SK-N-SH (cell line): Measurements from ENCODE around the gene SPATC1L. TPM values are rescaled to one million over a fixed set of nuclear protein-coding genes. Genes with fewer than 3 reads are reported as not detected.

ENCODE experiments used
- CTCF ChIA-PET: fragments of 300-600, 350-600 bp; formaldehyde crosslinking; extraction: SDS; loops from one replicate; lab custom pipeline; 2021; lab: Yijun Ruan, JAX
- POLR2A ChIA-PET: fragments of 350-600 bp; sonication (Branson Sonifier 250); formaldehyde crosslinking; extraction: SDS; loops from one replicate; lab custom pipeline; 2020; ENCODE audit warnings: antibody characterized with exemption, inconsistent platforms; lab: Yijun Ruan, JAX
- DNase-seq: peaks from one replicate; pipeline ENCODE4 v3.0.0; 2012
- H2AFZ ChIP-seq: fragments of 200-600 bp; sonication (generic); 2 replicates; pipeline ENCODE4 v1.8.1; 2016; ENCODE audit warnings: antibody characterized with exemption, mild to moderate bottlenecking, low read depth
- H3F3A ChIP-seq: fragments of 200-600 bp; sonication (generic); replicated peaks from 2 replicates; pipeline ENCODE3; 2016; ENCODE audit warnings: antibody characterized with exemption, mild to moderate bottlenecking; ENCODE audit not compliant: insufficient read depth
- H3K27ac ChIP-seq, 2 experiments: fragments of 200-500 bp in 1 of 2; fragments of 200-600 bp in 1 of 2; sonication (Bioruptor generic) in 1 of 2; sonication (generic), shearing (Covaris generic) in 1 of 2; 2 replicates each; pipeline versions ENCODE4 v1.5.1 to v1.6.1; 2014 to 2016; ENCODE audit warnings: low read depth in 2 of 2, inconsistent platforms in 1 of 2, low read length in 1 of 2, mild to moderate bottlenecking in 1 of 2, mixed read lengths in 1 of 2
- H3K27me3 ChIP-seq: fragments of 200-600 bp; sonication (generic), shearing (Covaris generic); 2 replicates; pipeline ENCODE4 v1.6.1; 2016; ENCODE audit warnings: mixed run types; ENCODE audit not compliant: insufficient read depth
- H3K36me3 ChIP-seq, 2 experiments: fragments of 200-500 bp in 1 of 2; fragments of 200-600 bp in 1 of 2; sonication (Bioruptor generic) in 1 of 2; sonication (generic) in 1 of 2; replicated peaks in 1 of 2; 2 replicates each; pipeline versions ENCODE3 to v1.5.1; 2014 to 2016; ENCODE audit warnings: low read length in 1 of 2, mild to moderate bottlenecking in 1 of 2; ENCODE audit not compliant: insufficient read depth in 2 of 2, control insufficient read depth in 1 of 2
- H3K4me1 ChIP-seq, 2 experiments: fragments of 200-500 bp in 1 of 2; fragments of 200-600 bp in 1 of 2; sonication (Bioruptor generic) in 1 of 2; sonication (generic), shearing (Covaris generic) in 1 of 2; 2 replicates each; pipeline versions ENCODE4 v1.5.1 to v1.6.1; 2014 to 2016; ENCODE audit warnings: low read depth in 1 of 2, low read length in 1 of 2, mixed run types in 1 of 2; ENCODE audit not compliant: insufficient read depth in 2 of 2, control insufficient read depth in 1 of 2
- H3K4me2 ChIP-seq: fragments of 200-600 bp; sonication (generic), shearing (Covaris generic); 2 replicates; pipeline ENCODE4 v1.6.1; 2017; ENCODE audit warnings: mixed run types
- H3K4me3 ChIP-seq, 2 experiments: fragments of 200-500 bp in 1 of 2; fragments of 200-600 bp in 1 of 2; sonication (Bioruptor generic) in 1 of 2; sonication (generic), shearing (Covaris generic) in 1 of 2; 2 replicates each; pipeline versions ENCODE4 v1.5.1 to v1.8.1; 2014 to 2016; ENCODE audit warnings: low read depth in 2 of 2, inconsistent platforms in 1 of 2, low read length in 1 of 2, mild to moderate bottlenecking in 1 of 2, mixed read lengths in 1 of 2, moderate library complexity in 1 of 2
- H3K79me2 ChIP-seq: fragments of 200-600 bp; sonication (generic); 2 replicates; pipeline ENCODE4 v1.8.1; 2017; ENCODE audit warnings: mild to moderate bottlenecking; ENCODE audit not compliant: insufficient read depth
- H3K9ac ChIP-seq: fragments of 200-600 bp; sonication (generic); 2 replicates; pipeline ENCODE4 v1.6.1; 2017; ENCODE audit warnings: mixed run types
- H3K9me2 ChIP-seq: fragments of 200-600 bp; sonication (generic); 2 replicates; pipeline ENCODE4 v1.6.1; 2017; ENCODE audit warnings: mixed run types
- H3K9me3 ChIP-seq: fragments of 200-600 bp; sonication (generic); 2 replicates; pipeline ENCODE4 v1.6.1; 2017; ENCODE audit warnings: mixed run types, mild to moderate bottlenecking, moderate library complexity
- H4K20me1 ChIP-seq: fragments of 200-600 bp; sonication (generic); 2 replicates; pipeline ENCODE4 v1.6.1; 2017; ENCODE audit warnings: mild to moderate bottlenecking, mixed run types; ENCODE audit not compliant: insufficient read depth
- CHD2 ChIP-seq: fragments of 150-350 bp; IDR thresholded peaks from 2 replicates; pipeline ENCODE4 v1.6.1; 2018; ENCODE audit warnings: low read length; ENCODE audit not compliant: partially characterized antibody
- ELF1 ChIP-seq: IDR thresholded peaks from 2 replicates; pipeline ENCODE4 v1.4.0; 2012
- EP300 ChIP-seq, 2 experiments: IDR thresholded peaks; 2 replicates each; pipeline versions ENCODE4 v1.4.0 to v1.6.1; 2012; ENCODE audit warnings: borderline replicate concordance in 1 of 2, low read depth in 1 of 2, low read length in 1 of 2
- EZH2phosphoT487 ChIP-seq: fragments of 200-600 bp; sonication (generic); IDR thresholded peaks from 2 replicates; pipeline ENCODE4 v1.6.1; 2017; ENCODE audit warnings: low read depth, mixed run types, mild to moderate bottlenecking, antibody characterized with exemption, moderate library complexity, borderline replicate concordance
- GABPA ChIP-seq: IDR thresholded peaks from 2 replicates; pipeline ENCODE4 v1.4.0; 2012; ENCODE audit warnings: low read depth, mild to moderate bottlenecking
- GATA2 ChIP-seq: sonication (generic); formaldehyde crosslinking; IDR thresholded peaks from 2 replicates; pipeline ENCODE4 v1.5.0; 2020; ENCODE audit warnings: mild to moderate bottlenecking, missing genetic modification reagents
- MAX ChIP-seq: IDR thresholded peaks from 2 replicates; pipeline ENCODE4 v1.4.0; 2012; ENCODE audit warnings: low read depth
- MEF2A ChIP-seq: IDR thresholded peaks from 2 replicates; pipeline ENCODE4 v1.4.0; 2012; ENCODE audit warnings: low read depth, borderline replicate concordance
- NFIC ChIP-seq: IDR thresholded peaks from 2 replicates; pipeline ENCODE4 v1.4.0; 2012; ENCODE audit warnings: borderline replicate concordance
- NRF1 ChIP-seq: IDR thresholded peaks from 2 replicates; pipeline ENCODE4 v1.6.1; 2012; ENCODE audit warnings: low read depth, mild to moderate bottlenecking, low read length
- RCOR1 ChIP-seq: fragments of 150-350 bp; IDR thresholded peaks from 2 replicates; pipeline ENCODE4 v1.6.1; 2017; ENCODE audit warnings: antibody characterized with exemption, low read length
- REST ChIP-seq: IDR thresholded peaks from 2 replicates; pipeline ENCODE4 v1.6.1; 2012; ENCODE audit warnings: mild to moderate bottlenecking, low read depth, low read length, moderate library complexity
- RFX5 ChIP-seq: IDR thresholded peaks from 2 replicates; pipeline ENCODE4 v1.6.1; 2012; ENCODE audit warnings: mild to moderate bottlenecking, improper control_type of control experiment, low read length
- SIN3A ChIP-seq: IDR thresholded peaks from 2 replicates; pipeline ENCODE4 v1.6.1; 2012; ENCODE audit warnings: low read depth, mild to moderate bottlenecking, low read length, moderate library complexity, borderline replicate concordance
- TCF12 ChIP-seq: IDR thresholded peaks from 2 replicates; pipeline ENCODE4 v1.4.0; 2012
- USF1 ChIP-seq: IDR thresholded peaks from 2 replicates; pipeline ENCODE4 v1.4.0; 2012; ENCODE audit warnings: low read depth, borderline replicate concordance
- USF2 ChIP-seq: fragments of 150-350 bp; IDR thresholded peaks from 2 replicates; pipeline ENCODE4 v1.6.1; 2017; ENCODE audit warnings: antibody characterized with exemption, low read length, low read depth, borderline replicate concordance
- WGBS: methylation state at CpG from one replicate; pipeline ENCODE4 v1.1.6; 2017; ENCODE audit warnings: low lambda C conversion rate; 5-methylcytosine and 5-hydroxymethylcytosine counted together
- polyA plus RNA-seq, 3 experiments: library from polyadenylated mRNA; depleted of rRNA; stranded (reverse); fragments of >200 nt; gene quantifications; 2 replicates each; pipeline ENCODE4 v1.2.3, GENCODE V29; 2012

SPATC1L gene
- polyA plus RNA-seq, 1 of the 3 experiments (the other 2 are of a cell fraction), result 8.3 TPM

- Histone ChIP-seq H3K4me2 (no peak overlapping the region), H3K9me3 (no peaks in the 10 kb centered on the region), H3K9me2 (no peaks in the 10 kb centered on the region), H3K9ac (no peak overlapping the region), H3K27me3 (no peaks in the 10 kb centered on the region), H3K79me2 (no peaks in the 10 kb centered on the region), H2AFZ (no peak overlapping the region), H3F3A (no peaks in the 10 kb centered on the region), H3K4me1 (peaks cover 0 to 41% of the 10 kb centered on the region in 2 experiments; a peak in 1 of 4 replicates), H4K20me1 (no peaks in the 10 kb centered on the region), H3K4me3 (no peak overlapping the region), H3K27ac (peak overlapping the region in 1 of 2 experiments; percentile 94; a peak in 2 of 4 replicates), H3K36me3 (peaks cover 0 to 12% of the 10 kb centered on the region in 2 experiments)
- 98% methylated on average over 31 of the region's 45 CpGs for WGBS
- DNase-seq, result no peak
- ChIA-PET CTCF (interaction anchor here (0.7 to 3.4 kb wide), 7 partner anchors 12 to 159 kb away, joined by 3 to 28 read pairs (median 5); no protein-coding TSS in a partner anchor), POLR2A (interaction anchor here (0.7 to 1.9 kb wide), 6 partner anchors 14 to 159 kb away, joined by 3 to 10 read pairs (median 5); no protein-coding TSS in a partner anchor)
- TF ChIP-seq USF1 (no peak), NRF1 (no peak), REST (no peak)
Measured at GRCh38 chr21:46128933-46129571, 55.2 kb downstream of the SPATC1L start.

- Histone ChIP-seq H3K4me3 (no peak overlapping the region), H3K27ac (peak overlapping the region in 1 of 2 experiments; percentile 94; a peak in 2 of 4 replicates), H3K4me1 (peaks cover 0 to 41% of the 10 kb centered on the region in 2 experiments; a peak in 1 of 4 replicates), H4K20me1 (no peaks in the 10 kb centered on the region), H3K36me3 (peaks cover 0 to 12% of the 10 kb centered on the region in 2 experiments), H3K27me3 (no peaks in the 10 kb centered on the region), H3K79me2 (no peaks in the 10 kb centered on the region), H3K9ac (no peak overlapping the region), H3K9me3 (no peaks in the 10 kb centered on the region), H2AFZ (no peak overlapping the region), H3K9me2 (no peaks in the 10 kb centered on the region), H3K4me2 (no peak overlapping the region), H3F3A (no peaks in the 10 kb centered on the region)
- peak; percentile 89 for DNase-seq
- 74% methylated on average over 17 of the region's 23 CpGs for WGBS
- CTCF ChIA-PET, result interaction anchor here (1.0 to 3.4 kb wide), 6 partner anchors 11 to 159 kb away, joined by 3 to 28 read pairs (median 6); no protein-coding TSS in a partner anchor
- POLR2A ChIA-PET, result interaction anchor here (0.6 to 1.9 kb wide), 6 partner anchors 13 to 489 kb away, joined by 3 to 10 read pairs (median 8); no protein-coding TSS in a partner anchor
- TF ChIP-seq EZH2phosphoT487 (no peak), MAX (no peak), USF1 (no peak), GABPA (no peak), CHD2 (peak; percentile 25), MEF2A (no peak), RCOR1 (no peak), GATA2 (CRISPR knock-in tag) (peak; percentile 94), RFX5 (no peak), SIN3A (no peak), NFIC (no peak), TCF12 (no peak), EP300 (IDR thresholded peaks at IDR 0.05; ENCODE audit: borderline replicate concordance in 1 of 2, low read depth in 1 of 2, low read length in 1 of 2) (peak in 1 of 2 experiments; percentile 58; a peak in 2 of 4 replicates), USF2 (no peak), ELF1 (no peak), NRF1 (no peak)
Measured at GRCh38 chr21:46128106-46128932, 55.9 kb downstream of the SPATC1L start.
